Measurements from ENCODE around the gene PAN3. TPM values are rescaled to one million over a fixed set of nuclear protein-coding genes. Genes with fewer than 3 reads are reported as not detected.

PAN3 gene
- total RNA-seq, 1 donor from 2014 or later = 33.6 TPM

DNA sequence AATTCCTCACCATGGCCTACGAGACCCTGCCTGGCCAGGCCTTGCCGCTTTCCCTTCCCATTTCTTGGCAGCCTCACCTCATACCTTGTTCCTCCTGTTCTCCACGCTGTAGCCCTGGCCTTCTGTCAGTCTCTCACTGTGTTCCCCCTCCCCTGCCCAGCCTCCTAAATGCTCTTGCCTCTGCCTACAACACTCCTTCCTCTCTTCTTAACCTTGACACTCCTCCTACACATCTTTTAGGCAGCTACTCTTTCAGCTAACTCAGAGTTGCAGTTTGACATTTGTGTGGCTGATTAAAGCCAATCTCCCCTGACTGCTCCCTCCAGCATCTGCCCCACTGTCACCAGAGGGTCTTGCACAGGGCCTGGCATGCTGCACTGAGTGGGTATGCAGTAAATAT is 205.8 kb downstream of the PAN3 start:
- Mint-ChIP-seq H3K27ac (ENCODE audit: unreplicated experiment) (no peak overlapping the region), H3K36me3 (ENCODE audit: low read depth) (no peaks in the 10 kb centered on the region), H3K4me1 (no peaks in the 10 kb centered on the region), H3K4me3 (no peak overlapping the region), H3K27me3 (ENCODE audit: low read depth) (no peaks in the 10 kb centered on the region), H3K9me3 (no peaks in the 10 kb centered on the region)
- TF ChIP-seq CTCF (conservative IDR thresholded peaks at IDR 0.05) = no peak
- no peak for DNase-seq (ENCODE audit: low read depth, low spot score)

Other genes with a start within 250 kb of the PAN3 start
- gene PDX1, start 218.5 kb upstream of the PAN3 start, total RNA-seq = not detected in 2 replicates
- 1.3 and 2.4 TPM in 2 replicates for gene CDX2, start 169.2 kb upstream of the PAN3 start, total RNA-seq
- gene URAD, start 149.9 kb upstream of the PAN3 start, total RNA-seq = 0.26 TPM in 1 of 2 replicates, not detected in the other
- not detected in 2 replicates for gene FLT3, start 38.0 kb upstream of the PAN3 start, total RNA-seq

Measured in neural crest cell (in vitro differentiated cells).